ENCODE data around the gene ARHGAP24.

ARHGAP24 gene

DNA sequence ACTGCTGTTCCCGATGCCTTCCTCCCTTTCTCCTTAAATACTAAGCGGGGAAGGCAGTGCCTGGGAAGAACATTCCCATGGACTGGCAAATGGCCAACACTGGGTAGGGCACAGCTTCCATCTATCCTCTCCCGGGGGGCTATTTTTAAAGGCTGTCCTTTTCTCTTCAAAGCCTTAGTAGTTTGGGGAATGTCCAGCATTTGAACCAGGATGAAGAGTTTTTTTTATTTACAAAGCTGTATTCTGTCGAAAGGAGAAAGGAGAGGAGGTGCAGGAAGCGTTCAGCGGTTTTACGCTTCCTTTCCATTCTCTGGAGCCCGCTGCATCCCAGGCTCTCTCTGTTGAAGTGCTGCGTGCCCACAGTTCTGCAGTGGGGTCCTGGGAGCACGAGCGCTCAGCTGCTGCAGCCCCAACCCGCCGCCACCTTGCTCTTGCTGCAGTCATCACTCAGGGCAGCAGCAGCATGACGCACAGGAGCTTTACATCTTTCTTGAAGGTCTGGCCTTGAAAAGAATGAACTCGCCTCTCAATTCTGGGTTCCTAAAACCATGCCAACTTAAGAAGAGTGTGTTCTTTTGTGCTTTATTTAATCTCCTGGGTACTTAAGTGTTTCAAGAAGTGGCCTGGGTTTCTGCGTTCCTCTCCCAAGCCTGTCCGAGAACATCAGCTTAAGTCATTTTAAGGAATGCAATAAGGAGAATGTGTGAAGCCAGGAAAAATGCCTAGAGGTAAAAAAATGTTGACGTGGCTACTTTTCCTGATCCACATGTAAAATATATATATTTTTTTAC lies 457.7 kb downstream of the ARHGAP24 start:
- CTCF ChIA-PET, result no interaction called here

DNA sequence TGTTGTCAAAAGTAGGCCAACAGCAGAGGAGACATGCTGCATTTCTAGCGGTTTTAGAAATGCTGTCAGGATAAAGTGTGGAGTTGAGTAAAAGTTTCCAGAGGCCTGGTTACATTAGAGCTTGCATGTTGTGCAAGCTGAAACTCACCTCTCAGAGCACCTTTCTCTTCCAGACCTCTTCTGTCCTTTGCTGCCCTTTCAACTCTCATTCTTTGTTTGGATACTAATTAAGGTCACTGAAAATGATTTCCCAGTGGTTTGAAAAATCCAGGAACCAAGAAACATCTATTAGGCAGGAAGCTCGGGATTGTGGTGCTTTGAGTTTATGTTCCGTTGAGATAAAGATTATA lies 458.3 kb downstream of the ARHGAP24 start:
- POLR2A ChIA-PET, result no interaction called here
- TF ChIP-seq SP1 (IDR thresholded peaks at IDR 0.05), result no peak
- no peak for TF ChIP-seq ARNT (IDR thresholded peaks at IDR 0.05)
- TF ChIP-seq CTBP1 (IDR thresholded peaks at IDR 0.05; ENCODE audit: borderline replicate concordance), result no peak
- TF ChIP-seq BHLHE40 (IDR thresholded peaks at IDR 0.05; ENCODE audit: borderline replicate concordance), result no peak
- no peak for TF ChIP-seq FOXM1 (IDR thresholded peaks at IDR 0.05; ENCODE audit: borderline replicate concordance)
- no peak for TF ChIP-seq HDGF (IDR thresholded peaks at IDR 0.05; ENCODE audit: borderline replicate concordance)
- TF ChIP-seq LEF1 (IDR thresholded peaks at IDR 0.05; ENCODE audit: borderline replicate concordance), result no peak
- TF ChIP-seq SUZ12 (IDR thresholded peaks at IDR 0.05), result no peak
- no peak for TF ChIP-seq ZNF384 (IDR thresholded peaks at IDR 0.05)
- TF ChIP-seq ELF4 (IDR thresholded peaks at IDR 0.05), result no peak
- TF ChIP-seq TARDBP (IDR thresholded peaks at IDR 0.05), result no peak
- TF ChIP-seq, protein P1, sequence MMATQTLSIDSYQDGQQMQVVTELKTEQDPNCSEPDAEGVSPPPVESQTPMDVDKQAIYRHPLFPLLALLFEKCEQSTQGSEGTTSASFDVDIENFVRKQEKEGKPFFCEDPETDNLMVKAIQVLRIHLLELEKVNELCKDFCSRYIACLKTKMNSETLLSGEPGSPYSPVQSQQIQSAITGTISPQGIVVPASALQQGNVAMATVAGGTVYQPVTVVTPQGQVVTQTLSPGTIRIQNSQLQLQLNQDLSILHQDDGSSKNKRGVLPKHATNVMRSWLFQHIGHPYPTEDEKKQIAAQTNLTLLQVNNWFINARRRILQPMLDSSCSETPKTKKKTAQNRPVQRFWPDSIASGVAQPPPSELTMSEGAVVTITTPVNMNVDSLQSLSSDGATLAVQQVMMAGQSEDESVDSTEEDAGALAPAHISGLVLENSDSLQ (IDR thresholded peaks at IDR 0.05), result no peak
- TF ChIP-seq FOXK2 (IDR thresholded peaks at IDR 0.05), result no peak
- no peak for TF ChIP-seq NFRKB (IDR thresholded peaks at IDR 0.05)
- no peak for DNase-seq (ENCODE audit: extremely low spot score)
- CTCF ChIA-PET, result no interaction called here

More for the DNA sequence above, 457.7 kb downstream of the ARHGAP24 start:
- no peak for DNase-seq (ENCODE audit: extremely low spot score)
- POLR2A ChIA-PET, result no interaction called here
- no peak for TF ChIP-seq FOXA1 (IDR thresholded peaks at IDR 0.05)
- TF ChIP-seq CTBP1 (IDR thresholded peaks at IDR 0.05; ENCODE audit: borderline replicate concordance), result no peak
- TF ChIP-seq ARNT (IDR thresholded peaks at IDR 0.05), result no peak
- TF ChIP-seq LEF1 (IDR thresholded peaks at IDR 0.05; ENCODE audit: borderline replicate concordance), result no peak
- TF ChIP-seq ZNF384 (IDR thresholded peaks at IDR 0.05), result no peak
- TF ChIP-seq, protein P1 (IDR thresholded peaks at IDR 0.05), result no peak
- TF ChIP-seq NFRKB (IDR thresholded peaks at IDR 0.05), result no peak
- TF ChIP-seq ELF4 (IDR thresholded peaks at IDR 0.05), result no peak
- no peak for TF ChIP-seq TARDBP (IDR thresholded peaks at IDR 0.05)
- TF ChIP-seq FOXM1 (IDR thresholded peaks at IDR 0.05; ENCODE audit: borderline replicate concordance), result no peak
- TF ChIP-seq L3MBTL2 (conservative IDR thresholded peaks at IDR 0.05), result no peak
- TF ChIP-seq FOXK2 (IDR thresholded peaks at IDR 0.05), result no peak
- no peak for TF ChIP-seq BHLHE40 (IDR thresholded peaks at IDR 0.05; ENCODE audit: borderline replicate concordance)
- no peak for TF ChIP-seq SUZ12 (IDR thresholded peaks at IDR 0.05)

DNA sequence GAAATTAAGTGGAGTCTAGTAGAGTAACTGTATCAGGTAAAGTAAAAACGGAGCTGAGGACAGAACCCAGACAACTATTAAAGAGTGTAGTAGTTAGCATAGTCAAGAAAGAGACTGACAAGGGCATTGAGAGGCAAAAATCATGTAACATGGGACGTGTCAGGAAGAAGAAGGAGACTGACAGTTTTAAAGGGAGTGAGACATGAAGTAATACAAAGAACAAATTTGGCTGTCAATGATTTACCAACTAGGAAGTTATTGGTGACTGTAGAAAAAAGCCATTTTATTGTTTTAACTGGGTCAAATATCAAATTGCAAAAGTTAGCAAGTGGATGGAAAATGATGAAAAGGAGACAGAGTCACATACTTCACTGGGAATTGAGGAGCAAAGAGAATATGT lies 462.6 kb downstream of the ARHGAP24 start:
- DNase-seq (ENCODE audit: extremely low spot score), result no peak
- CTCF ChIA-PET, result no interaction called here
- POLR2A ChIA-PET, result no interaction called here
- TF ChIP-seq L3MBTL2 (conservative IDR thresholded peaks at IDR 0.05) (no peak), NFRKB (IDR thresholded peaks at IDR 0.05) (no peak), BHLHE40 (IDR thresholded peaks at IDR 0.05; ENCODE audit: borderline replicate concordance) (no peak)

DNA sequence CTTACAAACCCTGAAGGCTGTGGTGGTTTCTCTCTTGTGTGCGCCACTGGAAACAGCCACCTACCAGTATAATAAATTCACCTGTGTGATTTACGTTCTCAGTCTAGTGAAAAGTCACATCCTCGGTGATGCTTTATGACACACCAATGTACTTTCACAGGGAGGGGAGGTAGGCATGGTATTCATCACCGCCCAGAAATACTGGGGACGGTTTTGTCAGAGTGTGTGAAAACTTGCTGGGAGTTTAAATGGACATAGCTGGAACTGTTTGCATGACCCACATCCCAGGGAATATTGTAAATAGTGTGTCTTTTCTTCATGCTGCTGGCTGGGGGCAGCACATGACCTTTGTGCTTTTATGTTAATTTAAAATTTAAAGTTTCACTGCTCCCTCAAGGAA lies 463.1 kb downstream of the ARHGAP24 start:
- TF ChIP-seq, protein P1 (IDR thresholded peaks at IDR 0.05), result no peak
- TF ChIP-seq NFRKB (IDR thresholded peaks at IDR 0.05), result no peak
- TF ChIP-seq FOXM1 (IDR thresholded peaks at IDR 0.05; ENCODE audit: borderline replicate concordance), result no peak
- no peak for TF ChIP-seq LEF1 (IDR thresholded peaks at IDR 0.05; ENCODE audit: borderline replicate concordance)
- TF ChIP-seq ARNT (IDR thresholded peaks at IDR 0.05), result no peak
- TF ChIP-seq TARDBP (IDR thresholded peaks at IDR 0.05), result no peak
- no peak for TF ChIP-seq L3MBTL2 (conservative IDR thresholded peaks at IDR 0.05)
- no peak for TF ChIP-seq ZNF384 (IDR thresholded peaks at IDR 0.05)
- no peak for TF ChIP-seq BHLHE40 (IDR thresholded peaks at IDR 0.05; ENCODE audit: borderline replicate concordance)
- no peak for TF ChIP-seq FOXK2 (IDR thresholded peaks at IDR 0.05)
- TF ChIP-seq CTBP1 (IDR thresholded peaks at IDR 0.05; ENCODE audit: borderline replicate concordance), result no peak
- TF ChIP-seq FOXA1 (IDR thresholded peaks at IDR 0.05), result no peak
- TF ChIP-seq ELF4 (IDR thresholded peaks at IDR 0.05), result no peak
- TF ChIP-seq SUZ12 (IDR thresholded peaks at IDR 0.05), result no peak
- ChIA-PET POLR2A (no interaction called here), CTCF (no interaction called here)
- DNase-seq (ENCODE audit: extremely low spot score), result no peak

DNA sequence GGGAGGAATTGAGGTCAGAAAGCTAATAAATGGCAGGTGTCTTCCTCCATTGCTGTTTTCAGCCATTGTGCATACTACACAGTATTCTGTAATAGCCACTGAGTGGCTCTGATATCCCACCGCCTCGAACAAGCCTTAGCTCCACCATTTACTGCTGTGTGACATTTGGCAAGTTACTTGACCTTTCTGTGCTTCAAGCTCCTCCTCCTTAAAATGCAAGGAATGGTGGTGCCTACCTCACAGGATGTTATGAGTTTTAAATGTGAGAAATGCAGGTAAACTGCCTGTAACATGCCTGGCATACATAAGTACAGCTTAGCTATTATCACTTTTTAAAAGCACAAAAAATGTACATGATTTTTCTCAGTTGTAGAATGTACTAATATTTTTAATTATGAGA lies 464.0 kb downstream of the ARHGAP24 start:
- no peak for DNase-seq (ENCODE audit: extremely low spot score)
- ChIA-PET POLR2A (no interaction called here), CTCF (interaction anchor here (1.3 kb wide), 1 partner anchor 142 kb away, joined by 3 read pairs; no protein-coding TSS in a partner anchor)
- TF ChIP-seq TARDBP (IDR thresholded peaks at IDR 0.05), result no peak
- no peak for TF ChIP-seq L3MBTL2 (conservative IDR thresholded peaks at IDR 0.05)
- no peak for TF ChIP-seq ZNF384 (IDR thresholded peaks at IDR 0.05)
- no peak for TF ChIP-seq NFRKB (IDR thresholded peaks at IDR 0.05)

DNA sequence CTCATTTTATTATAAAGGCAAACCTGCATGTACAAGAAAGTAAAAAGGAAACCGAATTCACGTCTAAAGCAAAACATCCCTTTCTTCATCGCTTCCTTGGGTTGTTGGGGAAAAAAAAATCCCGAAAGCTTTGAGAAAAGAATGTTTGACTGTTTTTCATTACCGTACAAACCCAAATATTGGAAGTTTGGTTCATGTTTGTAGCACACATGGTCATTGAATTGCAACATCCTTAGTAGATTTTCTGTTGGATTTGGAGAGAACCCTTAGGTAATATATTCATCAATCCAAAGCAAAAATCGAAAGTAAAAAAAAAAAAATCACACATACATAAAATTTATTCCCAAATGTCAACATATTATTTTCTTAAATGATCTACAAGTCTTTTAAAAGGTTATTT lies 464.6 kb downstream of the ARHGAP24 start:
- DNase-seq (ENCODE audit: extremely low spot score), result no peak
- POLR2A ChIA-PET, result no interaction called here
- TF ChIP-seq ARNT (IDR thresholded peaks at IDR 0.05), result no peak
- TF ChIP-seq L3MBTL2 (conservative IDR thresholded peaks at IDR 0.05), result no peak
- TF ChIP-seq FOXA1 (IDR thresholded peaks at IDR 0.05), result no peak
- TF ChIP-seq HDGF (IDR thresholded peaks at IDR 0.05; ENCODE audit: borderline replicate concordance), result no peak
- TF ChIP-seq SUZ12 (IDR thresholded peaks at IDR 0.05), result no peak
- no peak for TF ChIP-seq LEF1 (IDR thresholded peaks at IDR 0.05; ENCODE audit: borderline replicate concordance)
- TF ChIP-seq, protein P1 (IDR thresholded peaks at IDR 0.05), result no peak
- TF ChIP-seq FOXM1 (IDR thresholded peaks at IDR 0.05; ENCODE audit: borderline replicate concordance), result no peak
- TF ChIP-seq BHLHE40 (IDR thresholded peaks at IDR 0.05; ENCODE audit: borderline replicate concordance), result no peak
- TF ChIP-seq NFRKB (IDR thresholded peaks at IDR 0.05), result no peak
- CTCF ChIA-PET, result interaction anchor here (1.3 kb wide), 1 partner anchor 143 kb away, joined by 3 read pairs; no protein-coding TSS in a partner anchor
